ENCODE data around the gene COL9A1. TPM values are rescaled to one million over a fixed set of nuclear protein-coding genes. Genes with fewer than 3 reads are reported as not detected.

Gene COL9A1
- total RNA-seq, 1 donor from 2014 or later: 1.6 TPM

GRCh38 chr6:70299456-70299855 lies 3.4 kb downstream of the COL9A1 start:
- ATAC-seq (no peak), DNase-seq (ENCODE audit: low spot score) (no peak)
- intact Hi-C loops (cut with DNase I): no loop called here

- intact Hi-C loops (cut with DNase I): no loop called here
- no peak for DNase-seq (ENCODE audit: low spot score)
- no peak for ATAC-seq
These were observed 4.8 kb downstream of the COL9A1 start for GRCh38 chr6:70298068-70298467.

GRCh38 chr6:70292193-70292592 lies 10.7 kb downstream of the COL9A1 start:
- intact Hi-C loops (cut with DNase I): no loop called here
- DNase-seq (ENCODE audit: low spot score) (no peak), ATAC-seq (no peak)

GRCh38 chr6:70289299-70289698 lies 13.6 kb downstream of the COL9A1 start:
- no peak for DNase-seq (ENCODE audit: low spot score)
- no peak for ATAC-seq

DNA sequence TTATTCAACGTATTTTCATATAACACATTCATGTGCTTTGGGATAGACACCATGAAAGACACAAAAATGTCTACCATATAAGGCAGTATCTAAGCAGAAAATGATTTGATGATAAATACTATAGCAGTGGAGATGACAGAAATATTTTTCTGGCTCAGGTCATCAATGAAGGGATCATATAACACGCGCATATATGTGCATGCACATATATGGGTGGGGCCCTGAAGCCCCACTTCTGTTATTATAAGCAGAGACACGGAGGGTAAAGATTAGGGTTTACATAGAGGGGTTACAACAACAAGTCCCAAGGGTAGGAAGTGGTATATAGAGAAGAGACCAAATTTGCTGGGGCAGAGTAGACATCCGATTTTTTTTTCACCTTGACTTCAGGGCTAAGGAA lies 16.0 kb downstream of the COL9A1 start:
- DNase-seq (ENCODE audit: low spot score) (no peak), ATAC-seq (no peak)
- intact Hi-C loops (cut with DNase I): no loop called here

More at GRCh38 chr6:70289299-70289698, 13.6 kb downstream of the COL9A1 start:
- intact Hi-C loops (cut with DNase I): no loop called here

GRCh38 chr6:70285201-70285600 lies 17.7 kb downstream of the COL9A1 start:
- DNase-seq (ENCODE audit: low spot score): no peak
- intact Hi-C loops (cut with DNase I): no loop called here
- ATAC-seq: no peak

- no peak for DNase-seq (ENCODE audit: low spot score)
- peak; percentile 46 for ATAC-seq
- intact Hi-C loops (cut with DNase I): no loop called here
These were observed 19.9 kb downstream of the COL9A1 start for GRCh38 chr6:70282919-70283461.

GRCh38 chr6:70282312-70282918 lies 20.5 kb downstream of the COL9A1 start:
- ATAC-seq (peak; percentile 82), DNase-seq (ENCODE audit: low spot score) (peak; percentile 65)
- intact Hi-C loops (cut with DNase I): no loop called here

DNA sequence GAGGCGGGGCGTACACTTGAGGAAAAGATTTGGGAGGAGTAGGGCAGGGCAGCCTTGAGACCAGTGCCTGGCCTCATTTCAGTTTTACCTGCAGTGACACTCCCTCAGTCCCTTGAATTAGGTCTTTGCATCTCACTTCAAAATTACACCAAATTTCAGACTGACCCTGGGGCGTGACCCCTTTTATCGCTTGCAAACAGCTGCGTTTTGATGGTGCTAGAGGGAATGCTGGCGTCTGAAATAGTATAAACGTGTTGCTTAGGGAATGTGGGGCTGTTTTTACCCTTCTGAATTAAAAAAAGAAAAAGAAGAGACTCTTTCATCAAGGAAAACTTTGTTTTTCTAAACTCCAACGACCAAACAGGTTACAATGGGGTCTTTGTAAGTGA lies 21.0 kb downstream of the COL9A1 start:
- ATAC-seq: peak; percentile 71
- no peak for DNase-seq (ENCODE audit: low spot score)
- intact Hi-C loops (cut with DNase I): no loop called here

- intact Hi-C loops (cut with DNase I): no loop called here
- DNase-seq (ENCODE audit: low spot score): no peak
- ATAC-seq: no peak
These were observed 22.5 kb downstream of the COL9A1 start for GRCh38 chr6:70280400-70280853.

GRCh38 chr6:70277470-70277869 lies 25.4 kb downstream of the COL9A1 start:
- intact Hi-C loops (cut with DNase I): no loop called here
- ATAC-seq (no peak), DNase-seq (ENCODE audit: low spot score) (no peak)

GRCh38 chr6:70274338-70274737 lies 28.5 kb downstream of the COL9A1 start:
- no peak for ATAC-seq
- no peak for DNase-seq (ENCODE audit: low spot score)
- intact Hi-C loops (cut with DNase I): no loop called here

GRCh38 chr6:70272071-70272470 lies 30.8 kb downstream of the COL9A1 start:
- ATAC-seq (no peak), DNase-seq (ENCODE audit: low spot score) (no peak)
- intact Hi-C loops (cut with DNase I): no loop called here

- DNase-seq (ENCODE audit: low spot score) (no peak), ATAC-seq (no peak)
- intact Hi-C loops (cut with DNase I): no loop called here
These were observed 32.4 kb downstream of the COL9A1 start for GRCh38 chr6:70270287-70271005.

GRCh38 chr6:70266142-70266541 lies 36.7 kb downstream of the COL9A1 start:
- no peak for DNase-seq (ENCODE audit: low spot score)
- intact Hi-C loops (cut with DNase I): no loop called here
- ATAC-seq: no peak

DNA sequence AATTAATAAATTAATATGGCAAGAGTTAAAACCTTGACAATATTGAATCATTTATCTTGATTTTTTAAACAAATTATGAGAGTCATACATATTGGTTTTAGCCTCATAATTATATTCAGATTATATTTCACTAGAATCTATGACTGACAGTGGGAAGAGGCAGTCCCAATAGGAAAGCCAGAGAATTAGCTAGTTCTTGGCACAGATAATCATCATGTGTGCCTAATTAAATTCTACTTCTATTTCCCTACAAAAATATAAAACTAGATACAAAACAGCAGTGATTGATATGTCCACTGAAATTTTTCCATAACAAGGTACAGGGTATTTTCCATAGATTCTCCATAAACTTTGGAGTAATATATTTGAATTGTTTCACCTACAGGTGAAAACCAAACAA lies 38.6 kb downstream of the COL9A1 start:
- intact Hi-C loops (cut with DNase I): no loop called here
- no peak for ATAC-seq
- DNase-seq (ENCODE audit: low spot score): no peak

GRCh38 chr6:70258483-70258882 lies 44.4 kb downstream of the COL9A1 start:
- DNase-seq (ENCODE audit: low spot score) (no peak), ATAC-seq (no peak)
- intact Hi-C loops (cut with DNase I): no loop called here

DNA sequence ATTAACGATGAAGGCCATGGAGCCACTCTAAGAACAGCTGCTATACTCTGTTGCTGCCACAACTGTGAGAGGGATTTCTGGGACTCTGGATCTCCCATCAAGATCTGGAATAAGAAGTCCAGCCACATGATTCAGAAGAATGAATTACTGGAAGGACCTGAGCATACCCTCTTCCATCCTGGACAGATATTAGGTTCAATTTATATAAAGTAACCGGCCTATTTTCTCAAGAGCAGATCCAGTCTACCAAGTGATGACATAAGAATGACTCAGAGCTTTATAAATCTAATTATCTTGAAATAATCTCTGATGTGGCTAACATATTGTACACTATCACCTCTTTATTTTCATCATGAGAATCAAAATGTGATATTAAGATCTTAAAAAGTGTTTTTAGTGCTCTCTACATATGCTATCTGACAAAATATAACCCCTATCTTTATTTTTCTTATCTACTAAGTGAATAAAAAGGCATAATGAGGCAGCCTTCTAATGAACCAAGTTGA lies 45.1 kb downstream of the COL9A1 start:
- DNase-seq (ENCODE audit: low spot score) (no peak), ATAC-seq (no peak)
- intact Hi-C loops (cut with DNase I): no loop called here

GRCh38 chr6:70254784-70255183 lies 48.1 kb downstream of the COL9A1 start:
- no peak for DNase-seq (ENCODE audit: low spot score)
- no peak for ATAC-seq
- intact Hi-C loops (cut with DNase I): no loop called here

DNA sequence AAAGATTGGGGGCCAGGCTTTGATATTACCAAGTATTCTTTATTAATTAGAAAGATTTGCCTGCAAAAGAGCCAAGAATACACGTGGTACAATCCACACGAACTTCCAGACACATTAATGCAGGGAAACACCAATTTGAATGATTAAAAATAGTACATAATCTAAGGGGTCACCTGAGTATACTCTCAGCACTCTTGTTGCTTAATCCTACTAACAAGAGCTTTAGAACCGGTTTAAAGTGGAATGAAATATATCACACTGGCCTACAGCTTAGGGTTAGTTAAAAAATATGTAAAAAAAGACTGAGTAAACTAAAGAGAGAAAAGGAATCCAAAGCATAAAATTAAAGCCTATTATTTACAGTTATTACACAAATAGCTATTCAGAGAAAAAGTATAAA lies 49.0 kb downstream of the COL9A1 start:
- intact Hi-C loops (cut with DNase I): no loop called here
- ATAC-seq (no peak), DNase-seq (ENCODE audit: low spot score) (no peak)
